GM12873 (cell line): ENCODE measurements around the gene NSDHL.

ENCODE experiments used
- TF ChIP-seq, protein P1 (sequence below): IDR thresholded peaks from 2 replicates; pipeline ENCODE4 v1.5.1; 2012; ENCODE audit warnings: low read depth, mild to moderate bottlenecking, moderate library complexity, low read length, control low read depth; ENCODE audit not compliant: insufficient read depth; ENCODE audit errors: missing control alignments

The NSDHL gene

DNA sequence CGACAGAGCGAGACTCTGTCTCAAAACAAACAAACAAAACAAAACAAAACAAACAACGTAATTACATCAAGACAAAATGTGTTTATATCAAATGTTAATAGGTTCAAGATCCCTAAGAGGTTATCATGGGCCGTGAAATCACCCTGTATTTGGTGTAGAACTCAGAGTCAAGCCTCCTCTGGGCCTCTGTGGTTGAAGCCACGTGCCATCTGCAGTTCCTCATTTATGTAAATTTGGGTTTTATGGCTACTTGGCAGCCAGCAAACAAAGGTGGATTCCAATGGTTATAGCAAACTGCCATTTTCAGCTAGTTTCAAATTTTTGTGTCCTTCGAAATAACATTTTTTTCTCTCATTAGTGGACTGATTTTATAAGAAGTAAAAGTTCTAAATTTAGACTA is 16.4 kb downstream of the NSDHL start:
- TF ChIP-seq, protein P1, sequence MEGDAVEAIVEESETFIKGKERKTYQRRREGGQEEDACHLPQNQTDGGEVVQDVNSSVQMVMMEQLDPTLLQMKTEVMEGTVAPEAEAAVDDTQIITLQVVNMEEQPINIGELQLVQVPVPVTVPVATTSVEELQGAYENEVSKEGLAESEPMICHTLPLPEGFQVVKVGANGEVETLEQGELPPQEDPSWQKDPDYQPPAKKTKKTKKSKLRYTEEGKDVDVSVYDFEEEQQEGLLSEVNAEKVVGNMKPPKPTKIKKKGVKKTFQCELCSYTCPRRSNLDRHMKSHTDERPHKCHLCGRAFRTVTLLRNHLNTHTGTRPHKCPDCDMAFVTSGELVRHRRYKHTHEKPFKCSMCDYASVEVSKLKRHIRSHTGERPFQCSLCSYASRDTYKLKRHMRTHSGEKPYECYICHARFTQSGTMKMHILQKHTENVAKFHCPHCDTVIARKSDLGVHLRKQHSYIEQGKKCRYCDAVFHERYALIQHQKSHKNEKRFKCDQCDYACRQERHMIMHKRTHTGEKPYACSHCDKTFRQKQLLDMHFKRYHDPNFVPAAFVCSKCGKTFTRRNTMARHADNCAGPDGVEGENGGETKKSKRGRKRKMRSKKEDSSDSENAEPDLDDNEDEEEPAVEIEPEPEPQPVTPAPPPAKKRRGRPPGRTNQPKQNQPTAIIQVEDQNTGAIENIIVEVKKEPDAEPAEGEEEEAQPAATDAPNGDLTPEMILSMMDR, result no peak

DNA sequence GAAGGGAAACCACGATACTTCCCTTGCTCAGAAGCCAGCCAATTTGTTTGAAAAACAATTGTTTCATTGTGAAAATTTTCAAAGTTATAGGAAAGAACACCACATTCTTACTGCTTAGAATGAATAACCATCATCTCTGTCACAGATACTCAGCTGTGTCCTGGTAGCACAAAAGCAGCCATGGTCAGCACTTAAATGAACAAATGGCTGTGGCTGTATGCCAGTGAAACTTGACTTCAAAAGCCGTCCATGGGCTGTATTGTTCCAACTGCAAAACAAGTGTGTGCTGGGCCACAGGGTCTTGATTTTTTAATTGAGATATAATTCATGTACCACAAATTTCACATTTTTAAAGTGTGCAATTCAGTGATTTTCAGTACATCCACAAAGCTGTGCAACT is 19.6 kb downstream of the NSDHL start:
- TF ChIP-seq, protein P1, result no peak

DNA sequence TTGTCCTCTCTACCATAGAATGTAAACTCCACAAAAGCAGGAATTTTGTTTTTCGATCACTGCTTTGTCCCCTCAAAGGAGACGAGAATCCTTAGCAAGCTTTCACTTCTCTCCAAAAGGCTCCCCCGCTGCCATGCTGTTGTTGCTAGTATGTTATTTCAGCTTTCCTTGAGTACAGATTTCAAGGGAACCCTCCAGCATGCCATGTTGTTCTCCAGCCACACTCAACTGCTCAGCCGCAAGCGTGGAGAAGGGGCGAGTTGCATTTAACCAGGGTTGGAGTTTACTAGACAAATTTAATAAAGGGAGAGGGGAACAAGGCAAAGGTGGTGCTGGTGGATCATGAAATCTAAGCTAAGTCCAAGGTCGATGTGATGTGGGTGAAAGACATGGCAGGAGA is 23.1 kb downstream of the NSDHL start:
- TF ChIP-seq, protein P1, result no peak

DNA sequence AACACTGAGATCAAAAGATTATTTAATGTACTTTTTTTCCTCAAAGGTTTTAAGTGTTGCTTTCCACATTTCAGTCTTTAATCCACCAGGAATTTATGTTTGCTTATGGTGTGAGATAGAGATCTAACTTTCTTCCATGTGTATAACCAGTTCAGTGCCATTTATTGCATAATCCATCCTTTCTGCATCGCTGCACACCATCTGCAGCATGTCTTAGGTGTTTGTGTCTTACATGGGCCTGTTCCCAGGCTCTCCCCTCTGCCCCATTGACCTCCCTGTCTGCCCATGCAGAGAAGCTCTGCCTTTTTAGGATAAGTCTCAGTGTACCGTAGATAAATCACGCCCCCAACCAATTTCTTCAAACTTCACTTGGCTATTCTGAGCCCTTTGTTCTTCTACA is 30.3 kb downstream of the NSDHL start:
- TF ChIP-seq, protein P1, result no peak

DNA sequence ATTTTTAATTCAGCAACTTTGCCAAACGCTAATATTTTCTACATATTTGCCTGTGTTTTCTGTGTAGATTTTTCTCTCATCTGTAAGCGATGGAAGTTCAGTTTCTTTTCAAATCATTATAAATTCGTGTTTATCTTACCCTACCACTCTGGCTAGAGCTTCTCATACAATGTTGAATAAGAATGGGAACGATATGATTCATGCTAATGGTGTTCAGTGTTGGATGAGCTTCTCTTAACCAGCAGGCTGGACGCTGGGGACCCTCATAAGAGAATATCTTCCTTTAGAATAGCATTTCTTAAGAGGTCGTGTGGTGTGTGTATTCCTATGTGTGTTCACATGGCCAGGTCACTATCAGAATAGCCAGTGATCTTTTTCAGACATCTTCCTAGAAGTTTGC is 31.0 kb downstream of the NSDHL start:
- TF ChIP-seq, protein P1, result no peak

DNA sequence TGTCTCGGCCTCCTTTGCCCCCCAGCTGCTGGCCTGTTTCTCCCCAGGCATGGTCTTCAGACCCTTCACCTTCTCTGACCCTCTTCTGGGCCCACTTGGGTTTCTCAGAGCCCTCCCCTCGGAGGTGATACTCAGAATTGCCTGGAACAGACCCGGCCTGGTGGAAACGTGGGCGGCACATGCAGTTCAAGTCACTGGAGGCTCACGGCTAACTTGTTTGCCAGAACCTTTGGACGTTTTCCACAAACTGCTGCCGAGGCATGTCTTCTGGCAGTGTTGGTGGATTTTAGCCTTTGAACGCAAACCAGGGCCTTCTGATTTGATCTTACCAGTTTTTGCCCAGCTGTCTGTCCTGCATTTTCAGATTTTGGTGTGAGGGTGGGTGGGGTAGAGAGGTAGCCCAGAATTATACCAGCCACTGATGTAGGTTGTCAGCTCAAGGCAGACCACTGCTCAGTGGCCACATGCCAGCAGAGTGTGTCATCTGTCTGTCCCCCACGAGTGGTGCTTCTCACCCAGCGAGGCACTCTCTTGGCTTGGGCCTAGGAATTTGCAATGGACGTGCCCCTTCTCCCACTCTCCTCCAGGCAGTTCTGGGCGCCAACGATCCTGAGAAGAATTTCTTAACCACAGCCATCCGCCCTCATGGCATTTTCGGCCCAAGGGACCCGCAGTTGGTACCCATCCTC is 34.5 kb downstream of the NSDHL start:
- TF ChIP-seq, protein P1, result no peak

DNA sequence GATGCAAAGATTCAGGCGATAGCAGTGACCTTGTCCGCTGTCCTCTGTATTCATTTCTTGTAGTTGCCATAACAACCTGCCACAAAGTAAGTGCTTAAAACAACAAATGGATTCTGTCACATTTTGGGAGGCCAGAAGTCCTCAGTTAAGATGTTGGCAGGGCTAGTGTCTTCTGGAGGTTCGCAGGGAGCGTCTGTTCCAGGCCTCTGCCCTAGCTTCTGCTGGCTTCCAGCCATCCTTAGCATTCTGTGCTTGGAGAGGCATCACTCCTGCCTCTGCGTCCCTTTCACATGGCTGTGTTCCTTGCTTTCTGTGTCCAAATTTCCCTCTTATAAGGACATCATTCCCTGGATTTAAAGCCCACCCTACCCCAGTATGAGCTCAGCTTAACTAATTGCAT is 35.5 kb downstream of the NSDHL start:
- TF ChIP-seq, protein P1, result no peak
